H9 (cell line): Measurements from ENCODE around the gene CD200. TPM values are rescaled to one million over a fixed set of nuclear protein-coding genes. Genes with fewer than 3 reads are reported as not detected.
A peak's percentile ranks its signal among the peaks of the same experiment; 100 is the strongest.

Experiments used
- DNase-seq: peaks from one replicate; pipeline ENCODE4 v3.0.0-alpha.2; 2017
- H2AFZ ChIP-seq: one replicate; pipeline ENCODE4 v1.6.1; 2013; ENCODE audit warnings: mild to moderate bottlenecking, low read length, control low read depth, moderate library complexity
- H2AK5ac ChIP-seq: 2 replicates; pipeline ENCODE4 v1.6.1; 2013; ENCODE audit warnings: low read length, control low read depth, mixed read lengths; ENCODE audit not compliant: insufficient read length
- H2BK120ac ChIP-seq: one replicate; pipeline ENCODE4 v1.6.1; 2013; ENCODE audit warnings: low read depth, mild to moderate bottlenecking, low read length, control low read depth, inconsistent platforms; ENCODE audit not compliant: poor library complexity, severe bottlenecking
- H2BK12ac ChIP-seq: 2 replicates; pipeline ENCODE4 v1.6.1; 2013; ENCODE audit warnings: low read length, control low read depth, mixed read lengths, low read depth; ENCODE audit not compliant: insufficient read length
- H2BK15ac ChIP-seq: 2 replicates; pipeline ENCODE4 v1.6.1; 2013; ENCODE audit warnings: low read depth, low read length, control low read depth
- H2BK20ac ChIP-seq: one replicate; pipeline ENCODE4 v1.6.1; 2013; ENCODE audit warnings: low read depth, mild to moderate bottlenecking, low read length, control low read depth, inconsistent platforms; ENCODE audit not compliant: poor library complexity, severe bottlenecking
- H2BK5ac ChIP-seq: 2 replicates; pipeline ENCODE4 v1.6.1; 2013; ENCODE audit warnings: low read length, control low read depth, mixed read lengths; ENCODE audit not compliant: insufficient read length
- H3K14ac ChIP-seq: 2 replicates; pipeline ENCODE4 v1.6.1; 2013; ENCODE audit warnings: low read length, control low read depth; ENCODE audit not compliant: insufficient read depth
- H3K18ac ChIP-seq: 2 replicates; pipeline ENCODE4 v1.6.1; 2013; ENCODE audit warnings: low read depth, mild to moderate bottlenecking, mixed read lengths, low read length, control low read depth; ENCODE audit not compliant: insufficient read length
- H3K23ac ChIP-seq: 2 replicates; pipeline ENCODE4 v1.6.1; 2013; ENCODE audit warnings: low read length, control low read depth, mixed read lengths, low read depth; ENCODE audit not compliant: insufficient read length
- H3K23me2 ChIP-seq: 2 replicates; pipeline ENCODE4 v1.6.1; 2013; ENCODE audit warnings: low read depth, mild to moderate bottlenecking, mixed read lengths, low read length, control low read depth; ENCODE audit not compliant: insufficient read length, poor library complexity, severe bottlenecking
- H3K27ac ChIP-seq: 2 replicates; pipeline ENCODE4 v1.5.1; 2013; ENCODE audit warnings: low read length, control low read depth, mixed read lengths, low read depth; ENCODE audit not compliant: insufficient read length
- H3K27me3 ChIP-seq: 2 replicates; pipeline ENCODE4 v1.6.1; 2013; ENCODE audit warnings: low read length, control low read depth, inconsistent platforms; ENCODE audit not compliant: insufficient read depth
- H3K4ac ChIP-seq: 2 replicates; pipeline ENCODE4 v1.6.1; 2013; ENCODE audit warnings: low read depth, mild to moderate bottlenecking, control low read depth, inconsistent platforms, low read length, moderate library complexity
- H3K4me1 ChIP-seq: 2 replicates; pipeline ENCODE4 v1.6.1; 2013; ENCODE audit warnings: low read length, control low read depth, inconsistent platforms; ENCODE audit not compliant: insufficient read depth
- H3K4me2 ChIP-seq: 2 replicates; pipeline ENCODE4 v1.6.1; 2013; ENCODE audit warnings: low read length, control low read depth, mixed read lengths; ENCODE audit not compliant: insufficient read length, insufficient read depth
- H3K56ac ChIP-seq: 2 replicates; pipeline ENCODE4 v1.6.1; 2013; ENCODE audit warnings: low read depth, mild to moderate bottlenecking, mixed read lengths, low read length, control low read depth; ENCODE audit not compliant: insufficient read length
- H3K79me1 ChIP-seq: 2 replicates; pipeline ENCODE4 v1.6.1; 2013; ENCODE audit warnings: low read depth, mild to moderate bottlenecking, moderate library complexity, low read length, control low read depth, inconsistent platforms; ENCODE audit not compliant: insufficient read depth, poor library complexity, severe bottlenecking
- H3K79me2 ChIP-seq: 2 replicates; pipeline ENCODE4 v1.6.1; 2013; ENCODE audit warnings: low read length, control low read depth, inconsistent platforms; ENCODE audit not compliant: insufficient read depth
- H3K9ac ChIP-seq: 2 replicates; pipeline ENCODE4 v1.6.1; 2013; ENCODE audit warnings: low read length, control low read depth, mixed read lengths; ENCODE audit not compliant: insufficient read length; ENCODE audit errors: extremely low read depth
- H3K9me3 ChIP-seq: one replicate; pipeline ENCODE4 v1.6.1; 2013; ENCODE audit warnings: low read depth, low read length, inconsistent platforms; ENCODE audit not compliant: control insufficient read depth
- H3T11ph ChIP-seq: one replicate; pipeline ENCODE4 v1.6.1; 2013; ENCODE audit warnings: mild to moderate bottlenecking, low read length, control low read depth, inconsistent platforms
- H4K20me1 ChIP-seq: one replicate; pipeline ENCODE4 v1.6.1; 2013; ENCODE audit not compliant: control insufficient read depth, insufficient read length, insufficient read depth
- H4K5ac ChIP-seq: 2 replicates; pipeline ENCODE4 v1.6.1; 2013; ENCODE audit warnings: low read depth, mild to moderate bottlenecking, mixed read lengths, low read length, control low read depth; ENCODE audit not compliant: insufficient read length
- H4K8ac ChIP-seq: replicated peaks from 2 replicates; pipeline ENCODE4 v1.6.1; 2013; ENCODE audit warnings: low read length, control low read depth, mixed read lengths, low read depth; ENCODE audit not compliant: insufficient read length
- H4K91ac ChIP-seq: 2 replicates; pipeline ENCODE4 v1.6.1; 2013; ENCODE audit warnings: low read depth, mild to moderate bottlenecking, moderate library complexity, mixed read lengths, low read length, control low read depth; ENCODE audit not compliant: insufficient read length
- H3K27ac Mint-ChIP-seq, 3 experiments: 2 replicates in 2 of 3; 3 replicates in 1 of 3; pipeline ENCODE4 v1.8.0; 2020 to 2021; ENCODE audit warnings: mixed read lengths in 3 of 3, mild to moderate bottlenecking in 1 of 3, moderate library complexity in 1 of 3
- H3K27me3 Mint-ChIP-seq: 2 replicates; pipeline ENCODE4 v1.8.0; 2021; ENCODE audit warnings: low read depth, mild to moderate bottlenecking, moderate library complexity, mixed read lengths
- H3K36me3 Mint-ChIP-seq, 3 experiments: 2 replicates in 2 of 3; 3 replicates in 1 of 3; pipeline ENCODE4 v1.8.0; 2020 to 2021; ENCODE audit warnings: low read depth in 3 of 3, mixed read lengths in 3 of 3; ENCODE audit not compliant: insufficient read depth in 1 of 3
- H3K4me1 Mint-ChIP-seq, 2 experiments: 2 replicates each; pipeline ENCODE4 v1.8.0; 2020; ENCODE audit warnings: mixed read lengths in 2 of 2
- H3K4me3 Mint-ChIP-seq, 2 experiments: 2 replicates in 1 of 2; 3 replicates in 1 of 2; pipeline ENCODE4 v1.8.0; 2020 to 2021; ENCODE audit warnings: mild to moderate bottlenecking in 2 of 2, mixed read lengths in 2 of 2, moderate library complexity in 1 of 2
- H3K9me3 Mint-ChIP-seq, 2 experiments: 2 replicates in 1 of 2; 3 replicates in 1 of 2; pipeline ENCODE4 v1.8.0; 2020; ENCODE audit warnings: mild to moderate bottlenecking in 2 of 2, mixed read lengths in 2 of 2, moderate library complexity in 1 of 2
- WGBS: extraction: QIAGEN DNeasy Blood & Tissue Kit; methylation state at CpG from one replicate; pipeline ENCODE4 v1.1.7; 2013; ENCODE audit warnings: missing lambda C conversion rate, low lambda C conversion rate, mixed read lengths; ENCODE audit not compliant: insufficient read length; ENCODE audit errors: extremely low coverage; 5-methylcytosine and 5-hydroxymethylcytosine counted together
- total RNA-seq: library from RNA; stranded (reverse); gene quantifications from 2 replicates; pipeline ENCODE4 v1.2.1, GENCODE V29; 2021
- TF ChIP-seq, protein P1 (sequence below): fragments of 200-600 bp; sonication (generic); conservative IDR thresholded peaks from 3 replicates; pipeline ENCODE4 v1.8.0; 2021; ENCODE audit warnings: antibody characterized with exemption, mild to moderate bottlenecking

The CD200 gene
- total RNA-seq, 1 experiment from 2014 or later = 51.6 TPM

DNA sequence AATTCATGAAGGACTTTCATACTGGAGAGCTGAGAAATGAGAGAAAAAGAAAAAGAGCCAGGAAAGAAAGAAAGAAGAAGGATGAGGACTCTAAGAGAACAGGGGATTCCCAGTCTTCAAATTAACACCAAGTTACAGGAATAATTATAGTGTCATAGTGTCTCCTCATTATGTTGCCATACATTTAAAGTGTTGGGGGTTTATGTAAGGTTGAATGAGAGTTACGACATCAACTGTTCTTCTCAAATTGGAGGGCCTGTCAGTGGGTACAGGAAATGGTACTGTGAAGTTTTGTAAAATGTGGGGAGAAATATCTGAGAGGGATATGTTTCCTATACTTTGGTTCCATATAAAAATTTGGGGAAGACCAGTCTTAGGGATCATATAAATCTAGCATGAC lies 12.3 kb upstream of the CD200 start:
- TF ChIP-seq, protein P1, sequence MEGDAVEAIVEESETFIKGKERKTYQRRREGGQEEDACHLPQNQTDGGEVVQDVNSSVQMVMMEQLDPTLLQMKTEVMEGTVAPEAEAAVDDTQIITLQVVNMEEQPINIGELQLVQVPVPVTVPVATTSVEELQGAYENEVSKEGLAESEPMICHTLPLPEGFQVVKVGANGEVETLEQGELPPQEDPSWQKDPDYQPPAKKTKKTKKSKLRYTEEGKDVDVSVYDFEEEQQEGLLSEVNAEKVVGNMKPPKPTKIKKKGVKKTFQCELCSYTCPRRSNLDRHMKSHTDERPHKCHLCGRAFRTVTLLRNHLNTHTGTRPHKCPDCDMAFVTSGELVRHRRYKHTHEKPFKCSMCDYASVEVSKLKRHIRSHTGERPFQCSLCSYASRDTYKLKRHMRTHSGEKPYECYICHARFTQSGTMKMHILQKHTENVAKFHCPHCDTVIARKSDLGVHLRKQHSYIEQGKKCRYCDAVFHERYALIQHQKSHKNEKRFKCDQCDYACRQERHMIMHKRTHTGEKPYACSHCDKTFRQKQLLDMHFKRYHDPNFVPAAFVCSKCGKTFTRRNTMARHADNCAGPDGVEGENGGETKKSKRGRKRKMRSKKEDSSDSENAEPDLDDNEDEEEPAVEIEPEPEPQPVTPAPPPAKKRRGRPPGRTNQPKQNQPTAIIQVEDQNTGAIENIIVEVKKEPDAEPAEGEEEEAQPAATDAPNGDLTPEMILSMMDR = no peak
- Histone ChIP-seq H3K4me1 (peaks cover 5% of the 10 kb centered on the region), H3K18ac (no peak overlapping the region), H3K9me3 (peaks cover 4% of the 10 kb centered on the region), H3K27me3 (no peaks in the 10 kb centered on the region), H3K79me2 (no peaks in the 10 kb centered on the region), H4K8ac (no peak overlapping the region), H4K91ac (no peak overlapping the region), H3K79me1 (no peaks in the 10 kb centered on the region), H3K9ac (no peak overlapping the region), H3K4me2 (no peak overlapping the region), H3K23me2 (no peaks in the 10 kb centered on the region), H2BK120ac (no peak overlapping the region), H3K27ac (no peak overlapping the region), H3K23ac (no peak overlapping the region), H3K14ac (no peak overlapping the region), H3K4ac (no peak overlapping the region), H2AFZ (no peak overlapping the region), H2BK5ac (no peak overlapping the region), H2BK20ac (no peak overlapping the region), H2BK12ac (no peak overlapping the region), H4K20me1 (no peaks in the 10 kb centered on the region), H3T11ph (no peak overlapping the region), H3K56ac (no peak overlapping the region), H2BK15ac (no peak overlapping the region), H2AK5ac (no peak overlapping the region), H4K5ac (no peak overlapping the region)
- Mint-ChIP-seq H3K4me1 (peaks cover 35 to 36% of the 10 kb centered on the region in 2 experiments), H3K27ac (peak overlapping the region in 1 of 3 experiments; percentile 26; a peak in 2 of 7 replicates), H3K36me3 (peaks cover 8 to 24% (median 10%) of the 10 kb centered on the region in 3 experiments), H3K27me3 (no peaks in the 10 kb centered on the region), H3K4me3 (no peak overlapping the region), H3K9me3 (peaks cover 13 to 18% of the 10 kb centered on the region in 2 experiments)
- DNase-seq = no peak
- WGBS = no CpG with 5 or more reads among the region's 1 CpG
